ENCODE measurements around the gene SSBP3. TPM values are rescaled to one million over a fixed set of nuclear protein-coding genes. Genes with fewer than 3 reads are reported as not detected.

Gene SSBP3
- total RNA-seq, 4 donors from 2014 or later, result 28.7 to 162 (median 37.0) TPM

DNA sequence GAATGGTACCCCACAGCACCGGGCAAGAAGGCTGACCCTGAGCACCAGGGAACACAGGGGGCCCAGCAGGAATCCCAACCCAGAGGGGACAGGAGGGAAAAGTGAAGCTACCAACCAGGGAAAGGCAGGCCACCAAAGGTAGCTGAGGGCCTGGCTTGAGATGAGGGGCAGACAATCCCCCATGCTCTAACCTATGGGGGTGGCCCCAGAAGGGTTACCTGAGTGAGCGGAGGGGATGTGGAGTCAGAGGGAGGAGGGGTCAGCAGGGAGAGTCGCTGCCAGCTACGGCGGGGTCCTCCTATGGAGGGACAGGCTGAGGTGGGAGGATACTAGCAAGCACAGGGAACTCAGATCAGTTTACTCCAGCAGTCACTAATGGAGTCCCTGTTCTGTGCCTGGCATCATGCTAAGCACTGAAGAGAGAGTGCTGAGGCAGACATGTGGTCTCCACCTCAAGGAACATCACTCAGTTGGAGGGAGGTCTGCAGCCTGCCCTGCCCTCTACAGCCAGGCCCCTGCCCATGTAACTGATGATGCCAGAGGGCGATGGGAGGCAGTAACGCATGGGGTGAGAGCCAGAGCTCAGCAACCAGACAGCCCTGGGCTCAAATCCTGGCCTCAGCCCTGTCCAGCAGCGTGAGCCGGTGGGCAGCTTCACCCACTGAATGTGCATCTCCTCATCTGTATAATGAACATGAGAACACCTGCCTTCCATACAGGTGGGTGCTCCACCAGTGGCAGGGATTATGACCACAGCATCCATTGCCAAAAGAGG lies 227.7 kb downstream of the SSBP3 start:
- in situ Hi-C loops (cut with MboI; ENCODE audit: low pct_ligation_motif_present in 1 of 4, low pct_unique_long_range_greater_than_20kb in 1 of 4, low sequenced_read_pairs in 3 of 4) (loop anchor here in 1 of 4 donors (25.0 kb wide), 1 partner anchor 209 kb away; no protein-coding TSS in a partner anchor), intact Hi-C loops (cut with DNase I; ENCODE audit: low total_unique reads) (no loop called here)
- no peak for DNase-seq
- Histone ChIP-seq H3K9me3 (no peaks in the 10 kb centered on the region), H3K4me3 (no peak overlapping the region), H3K27ac (no peak overlapping the region), H3K36me3 (no peaks in the 10 kb centered on the region), H3K4me1 (no peaks in the 10 kb centered on the region), H3K27me3 (no peaks in the 10 kb centered on the region)
- WGBS, 2 donors (ENCODE audit: low coverage in 1 of 2), result 80% methylated on average over 9 of the region's 9 CpGs; no CpG with 5 or more reads in 1 of the 2 donors
- TF ChIP-seq, protein P1, sequence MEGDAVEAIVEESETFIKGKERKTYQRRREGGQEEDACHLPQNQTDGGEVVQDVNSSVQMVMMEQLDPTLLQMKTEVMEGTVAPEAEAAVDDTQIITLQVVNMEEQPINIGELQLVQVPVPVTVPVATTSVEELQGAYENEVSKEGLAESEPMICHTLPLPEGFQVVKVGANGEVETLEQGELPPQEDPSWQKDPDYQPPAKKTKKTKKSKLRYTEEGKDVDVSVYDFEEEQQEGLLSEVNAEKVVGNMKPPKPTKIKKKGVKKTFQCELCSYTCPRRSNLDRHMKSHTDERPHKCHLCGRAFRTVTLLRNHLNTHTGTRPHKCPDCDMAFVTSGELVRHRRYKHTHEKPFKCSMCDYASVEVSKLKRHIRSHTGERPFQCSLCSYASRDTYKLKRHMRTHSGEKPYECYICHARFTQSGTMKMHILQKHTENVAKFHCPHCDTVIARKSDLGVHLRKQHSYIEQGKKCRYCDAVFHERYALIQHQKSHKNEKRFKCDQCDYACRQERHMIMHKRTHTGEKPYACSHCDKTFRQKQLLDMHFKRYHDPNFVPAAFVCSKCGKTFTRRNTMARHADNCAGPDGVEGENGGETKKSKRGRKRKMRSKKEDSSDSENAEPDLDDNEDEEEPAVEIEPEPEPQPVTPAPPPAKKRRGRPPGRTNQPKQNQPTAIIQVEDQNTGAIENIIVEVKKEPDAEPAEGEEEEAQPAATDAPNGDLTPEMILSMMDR (IDR thresholded peaks at IDR 0.05), result no peak
- TF ChIP-seq EP300 (IDR thresholded peaks at IDR 0.05; ENCODE audit: low read depth) (no peak), POLR2A (IDR thresholded peaks at IDR 0.05) (no peak), POLR2AphosphoS5 (IDR thresholded peaks at IDR 0.05) (no peak)

DNA sequence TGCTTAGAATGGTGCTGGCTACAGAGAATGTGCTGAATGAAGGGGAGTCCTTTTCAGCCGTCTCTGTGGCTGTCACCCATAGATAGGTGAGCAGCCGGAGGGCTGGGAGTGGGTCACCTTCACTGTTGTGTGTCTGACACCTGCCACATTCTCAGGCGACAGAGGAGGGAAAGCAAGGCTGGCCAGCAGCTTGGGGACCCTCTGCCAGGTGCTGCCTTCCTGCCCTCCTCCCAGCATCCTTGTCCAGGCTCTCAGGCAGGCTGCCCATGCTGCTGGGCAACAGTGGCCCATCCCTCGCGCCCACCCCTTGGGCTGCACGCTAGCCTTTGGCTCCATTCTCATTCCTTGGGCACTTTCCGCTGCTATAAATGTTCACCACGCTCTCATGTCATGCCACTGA lies 228.5 kb downstream of the SSBP3 start:
- 93 to 94% methylated on average over 5 to 8 of the region's 8 CpGs for WGBS, 2 donors (ENCODE audit: low coverage in 1 of 2)
- no peak overlapping the region for H3K27ac ChIP-seq
- no peak for TF ChIP-seq POLR2A (IDR thresholded peaks at IDR 0.05)
- no peak for TF ChIP-seq EP300 (IDR thresholded peaks at IDR 0.05; ENCODE audit: low read depth)
- TF ChIP-seq POLR2AphosphoS5 (IDR thresholded peaks at IDR 0.05), result no peak
- TF ChIP-seq, protein P1 (IDR thresholded peaks at IDR 0.05), result no peak
- in situ Hi-C loops (cut with MboI; ENCODE audit: low pct_ligation_motif_present in 1 of 4, low pct_unique_long_range_greater_than_20kb in 1 of 4, low sequenced_read_pairs in 3 of 4) (loop anchor here in 1 of 4 donors (25.0 kb wide), 1 partner anchor 210 kb away; no protein-coding TSS in a partner anchor), intact Hi-C loops (cut with DNase I; ENCODE audit: low total_unique reads) (no loop called here)
- DNase-seq, result no peak
- no peaks in the 10 kb centered on the region for H3K27me3 ChIP-seq
- H3K4me1 ChIP-seq, result no peaks in the 10 kb centered on the region
- H3K36me3 ChIP-seq, result no peaks in the 10 kb centered on the region
- no peaks in the 10 kb centered on the region for H3K9me3 ChIP-seq
- H3K4me3 ChIP-seq, result no peak overlapping the region

DNA sequence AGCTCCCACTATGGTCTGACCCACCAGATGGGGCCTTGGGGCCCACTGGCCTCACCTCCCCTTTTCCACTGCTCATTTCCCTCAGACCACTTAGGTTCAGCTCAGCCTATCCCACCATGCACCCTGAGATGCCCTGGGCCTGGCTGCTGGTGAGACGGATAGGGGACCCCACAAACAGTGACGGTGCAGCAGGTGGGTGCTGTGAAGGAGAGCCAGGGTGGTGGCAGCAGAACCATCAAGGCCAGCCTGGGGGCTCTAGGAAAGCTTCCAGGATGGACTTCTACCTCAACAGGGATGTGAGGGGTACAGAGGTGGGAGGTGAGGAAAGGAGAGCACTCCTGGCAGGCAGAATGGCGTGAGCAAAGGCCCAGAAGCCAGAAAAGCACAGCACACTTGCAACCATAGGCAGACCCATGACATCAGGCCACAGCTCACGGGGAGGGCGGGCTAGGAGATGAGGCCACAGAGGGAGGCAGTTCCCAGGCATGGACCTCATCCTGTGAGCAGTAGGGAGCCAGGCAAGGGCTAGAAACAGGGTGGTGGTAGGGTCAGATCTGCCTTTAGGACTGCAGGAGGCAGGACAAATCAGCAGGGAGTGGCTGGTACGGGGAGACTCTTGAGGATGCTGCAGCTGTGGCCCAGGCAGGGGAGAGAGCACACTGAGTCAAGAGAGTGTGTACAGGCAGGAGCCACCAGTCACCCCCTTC lies 229.4 kb downstream of the SSBP3 start:
- Histone ChIP-seq H3K4me3 (no peak overlapping the region), H3K27me3 (no peaks in the 10 kb centered on the region), H3K27ac (no peak overlapping the region), H3K36me3 (no peaks in the 10 kb centered on the region), H3K9me3 (no peaks in the 10 kb centered on the region), H3K4me1 (no peaks in the 10 kb centered on the region)
- no peak for DNase-seq
- TF ChIP-seq POLR2A (IDR thresholded peaks at IDR 0.05) (no peak), EP300 (IDR thresholded peaks at IDR 0.05; ENCODE audit: low read depth) (no peak), POLR2AphosphoS5 (IDR thresholded peaks at IDR 0.05) (no peak)
- TF ChIP-seq, protein P1 (IDR thresholded peaks at IDR 0.05), result no peak
- intact Hi-C loops (cut with DNase I; ENCODE audit: low total_unique reads) (no loop called here), in situ Hi-C loops (cut with MboI; ENCODE audit: low pct_ligation_motif_present in 1 of 4, low pct_unique_long_range_greater_than_20kb in 1 of 4, low sequenced_read_pairs in 3 of 4) (loop anchor here in 1 of 4 donors (25.0 kb wide), 1 partner anchor 211 kb away; no protein-coding TSS in a partner anchor)
- WGBS, 2 donors (ENCODE audit: low coverage in 1 of 2), result 92% methylated on average over 6 of the region's 6 CpGs; no CpG with 5 or more reads in 1 of the 2 donors

Other genes starting within 250 kb of the SSBP3 start
- 1 to 10 TPM; 1.9 to 5.1 (median 3.6) TPM for gene CYB5RL, start 206.4 kb downstream of the SSBP3 start, total RNA-seq
- 100 to 1,000 TPM in 1 of 4 donors, 10 to 100 TPM in 2, 1 to 10 TPM in 1; 9.7 to 122 (median 57.8) TPM for gene MRPL37, start 206.2 kb downstream of the SSBP3 start, total RNA-seq
- gene ACOT11, start 141.8 kb upstream of the SSBP3 start, total RNA-seq, result 10 to 100 TPM; 70.6 to 79.7 (median 75.3) TPM
- 10 to 100 TPM in 1 of 4 donors, 1 to 10 TPM in 3; 1.4 to 28.5 (median 7.1) TPM for gene FAM151A, start 217.1 kb upstream of the SSBP3 start, total RNA-seq
- 10 to 100 TPM; 16.1 to 69.9 (median 30.5) TPM for gene MROH7, start 235.4 kb upstream of the SSBP3 start, total RNA-seq